GM19455 (cell line): ENCODE measurements around the gene ROBO1.
"Not testable (repeated sequence)": the region's sequence is repeated elsewhere in the genome, so short reads cannot be mapped to it uniquely, and the experiment has no call there.

Experiments used
- ATAC-seq: cut with Tn5 transposase; IDR thresholded peaks from one replicate; pipeline ENCODE4 v1.9.1; 2021; ENCODE audit not compliant: unreplicated experiment

ROBO1 gene

DNA sequence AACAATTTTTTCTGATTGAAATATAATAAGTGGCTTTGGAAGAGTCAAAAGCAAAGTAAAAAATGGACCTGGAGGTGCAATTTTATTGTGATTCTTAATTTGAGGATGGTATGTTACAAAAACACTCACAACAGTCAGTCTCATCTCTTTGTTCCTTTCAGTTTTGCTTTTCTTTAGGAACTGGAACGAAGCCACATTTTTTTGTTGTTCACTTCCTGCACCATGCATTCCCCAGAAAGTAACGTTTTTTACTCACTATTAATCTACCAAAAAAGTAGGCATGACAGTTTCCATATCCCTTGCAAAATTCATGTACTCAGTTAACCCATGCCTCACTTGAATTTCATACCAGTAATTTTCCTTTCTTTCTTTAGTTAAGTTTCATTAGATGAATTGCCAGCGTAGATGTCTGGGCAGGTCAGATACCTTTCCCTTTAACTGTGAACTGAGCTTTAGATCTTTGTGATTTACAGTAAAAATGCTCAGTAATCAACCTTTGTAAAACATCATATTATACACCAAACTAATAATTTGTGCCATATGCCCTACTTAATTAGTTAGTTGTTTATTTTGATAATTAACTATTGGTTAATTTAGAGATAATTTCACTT lies 384.3 kb downstream of the ROBO1 start:
- ATAC-seq, result no peak

DNA sequence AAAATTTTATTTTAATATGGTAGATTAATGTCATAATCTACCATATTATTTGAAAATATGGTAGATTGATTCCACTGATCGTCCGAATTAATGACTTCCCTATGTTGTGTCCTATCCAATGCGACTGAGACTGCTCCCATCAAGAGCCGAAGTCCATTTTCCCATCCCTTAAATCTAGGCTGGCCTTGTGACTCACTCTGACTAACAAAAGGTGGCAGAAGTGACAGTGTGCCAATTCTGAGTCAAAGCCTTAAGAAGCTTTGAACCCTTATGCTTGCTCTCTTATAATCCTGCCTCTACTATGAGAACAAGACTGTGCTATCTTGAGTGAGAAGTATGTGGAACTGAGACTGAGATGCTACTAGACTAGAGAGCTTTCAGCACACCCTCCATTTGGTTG lies 387.2 kb downstream of the ROBO1 start:
- no peak for ATAC-seq

- no peak for ATAC-seq
Measured at GRCh38 chr3:79378064-79378463, 389.7 kb downstream of the ROBO1 start.

GRCh38 chr3:79369306-79369705 lies 398.5 kb downstream of the ROBO1 start:
- no peak for ATAC-seq

DNA sequence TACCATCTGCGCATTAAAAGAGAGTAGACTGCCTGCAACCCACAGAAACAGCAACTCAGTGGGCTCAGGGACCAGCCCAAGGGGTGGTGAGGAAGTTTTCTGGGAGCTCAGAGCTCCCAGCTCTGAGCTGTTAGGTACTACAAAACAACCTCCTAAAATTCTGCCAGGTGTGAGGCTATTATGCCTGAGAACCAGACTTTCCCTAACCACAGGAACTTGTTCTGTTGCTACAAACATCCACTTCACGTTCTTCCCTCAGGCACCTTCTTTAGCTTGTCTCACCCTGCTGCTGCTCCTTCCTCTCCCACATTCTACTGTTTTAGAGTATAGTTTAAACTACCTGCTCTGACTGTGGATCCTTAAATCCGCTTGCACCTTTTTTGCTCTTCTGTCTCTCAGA lies 399.4 kb downstream of the ROBO1 start:
- no peak for ATAC-seq

- no peak for ATAC-seq
Measured at GRCh38 chr3:79367803-79368202, 400.0 kb downstream of the ROBO1 start.

DNA sequence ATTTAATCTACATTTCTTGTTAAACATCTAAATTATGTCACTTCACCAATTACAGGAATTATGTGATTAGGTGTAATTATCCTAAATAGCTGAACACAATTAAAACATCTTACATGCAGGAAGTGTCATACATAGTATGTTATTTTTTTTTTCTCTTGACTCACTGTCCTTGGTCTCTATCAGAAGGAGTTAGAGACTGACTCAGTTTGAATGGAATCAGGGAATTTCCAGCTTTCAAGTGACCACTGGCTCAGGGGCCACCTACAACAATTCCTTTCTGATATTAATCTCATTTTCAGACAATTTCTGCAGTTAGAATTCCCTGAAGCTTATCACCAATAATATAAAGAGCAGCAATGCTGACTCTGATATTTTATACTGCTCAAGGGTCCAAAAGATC lies 400.7 kb downstream of the ROBO1 start:
- ATAC-seq, result no peak

DNA sequence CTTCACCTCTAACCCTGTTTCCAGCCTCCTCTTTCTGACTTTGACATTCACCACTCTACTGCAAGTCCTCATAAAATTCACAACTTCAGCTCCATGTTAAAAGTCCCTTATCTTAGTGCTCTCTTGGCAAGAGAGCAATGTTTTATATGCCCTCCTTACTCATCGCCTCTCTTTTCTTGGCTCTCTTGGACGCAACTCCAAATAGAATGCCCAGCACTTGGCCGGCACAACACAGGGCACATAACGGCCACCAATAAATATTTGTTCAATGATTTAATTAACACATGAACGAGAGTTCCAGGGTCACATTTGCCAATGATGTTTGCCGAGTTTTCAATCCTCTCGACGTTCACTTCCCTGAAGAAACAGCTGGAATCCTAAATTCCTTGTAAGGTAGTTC lies 401.4 kb downstream of the ROBO1 start:
- ATAC-seq, result no peak

GRCh38 chr3:79364784-79365183 lies 403.0 kb downstream of the ROBO1 start:
- no peak for ATAC-seq

DNA sequence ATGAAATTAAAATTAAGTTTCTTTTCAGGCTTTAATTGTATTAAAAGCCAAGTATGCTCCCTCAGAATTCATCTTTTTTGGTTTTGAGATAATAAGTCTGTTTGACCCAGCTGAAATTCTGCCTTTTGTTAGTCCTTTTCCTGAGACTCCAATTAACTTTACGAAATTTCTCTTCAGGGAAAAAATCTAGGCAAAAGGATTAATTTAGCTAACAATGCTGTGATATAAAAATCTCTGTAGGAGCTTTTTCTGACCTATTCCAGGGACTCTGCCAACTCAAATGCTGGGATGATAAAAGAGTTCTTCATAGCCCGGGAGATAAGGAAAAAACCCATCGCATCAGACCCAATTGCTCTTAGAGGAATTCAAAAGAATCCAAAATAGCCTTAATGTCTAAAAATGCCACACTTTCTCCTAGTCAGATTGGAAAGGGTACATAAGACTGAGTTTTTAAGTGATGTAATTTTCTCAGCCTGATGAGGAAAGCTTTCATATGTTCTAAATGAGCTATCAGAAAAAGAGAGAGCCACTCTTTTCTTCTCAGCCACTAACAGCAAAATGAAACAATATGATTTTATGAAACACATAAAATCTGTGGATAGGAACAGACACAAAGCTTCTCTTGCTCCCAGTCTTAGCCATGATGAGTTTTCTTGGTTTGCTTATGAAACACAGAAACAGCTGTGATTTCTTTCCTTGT lies 405.1 kb downstream of the ROBO1 start:
- ATAC-seq, result no peak

GRCh38 chr3:79361748-79362378 lies 405.9 kb downstream of the ROBO1 start:
- ATAC-seq, result peak; percentile 72

DNA sequence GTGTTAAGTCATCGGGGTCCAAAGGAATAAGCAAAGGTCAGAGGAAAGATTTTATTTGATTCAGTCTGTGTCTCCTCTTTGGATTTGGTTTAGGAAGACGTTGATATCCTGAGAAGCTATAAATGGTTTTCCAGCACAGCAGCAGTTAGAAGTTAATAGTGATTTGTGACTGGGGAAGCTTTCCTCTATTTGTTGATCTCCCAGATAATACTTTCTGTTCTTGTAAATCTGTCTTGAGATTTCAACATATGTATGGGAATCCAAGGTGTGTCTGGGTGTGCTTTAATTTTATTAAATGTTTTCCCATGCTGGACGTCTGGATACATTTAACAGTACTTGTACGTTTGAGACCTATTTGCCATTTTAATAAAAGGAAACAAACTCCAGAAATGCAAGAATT lies 409.5 kb downstream of the ROBO1 start:
- no peak for ATAC-seq

GRCh38 chr3:79354179-79354688 lies 413.6 kb downstream of the ROBO1 start:
- no peak for ATAC-seq

DNA sequence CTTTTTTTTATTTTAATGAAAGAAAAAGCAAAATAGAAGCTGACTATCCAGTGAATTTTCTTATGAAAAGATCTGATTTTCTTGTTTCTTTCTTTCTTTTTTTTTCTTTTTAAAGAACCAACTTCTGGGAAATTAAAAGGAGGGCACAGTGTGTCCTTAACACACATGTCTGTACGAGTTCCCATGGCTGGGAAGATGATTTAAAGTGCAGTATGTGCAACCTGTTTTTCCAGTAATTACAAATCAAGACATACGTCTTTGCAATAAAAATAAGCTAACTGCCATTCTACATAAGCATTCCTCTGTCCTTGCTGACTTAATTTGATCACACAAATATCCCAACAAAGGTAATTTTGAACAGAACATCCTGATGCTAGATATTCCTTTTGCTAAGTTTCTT lies 416.1 kb downstream of the ROBO1 start:
- no peak for ATAC-seq

- ATAC-seq, result no peak
Measured at GRCh38 chr3:79344876-79345871, 422.6 kb downstream of the ROBO1 start.

- ATAC-seq, result no peak
Measured at GRCh38 chr3:79341961-79342360, 425.8 kb downstream of the ROBO1 start.

- no peak for ATAC-seq
Measured at GRCh38 chr3:79339846-79340245, 428.0 kb downstream of the ROBO1 start.

DNA sequence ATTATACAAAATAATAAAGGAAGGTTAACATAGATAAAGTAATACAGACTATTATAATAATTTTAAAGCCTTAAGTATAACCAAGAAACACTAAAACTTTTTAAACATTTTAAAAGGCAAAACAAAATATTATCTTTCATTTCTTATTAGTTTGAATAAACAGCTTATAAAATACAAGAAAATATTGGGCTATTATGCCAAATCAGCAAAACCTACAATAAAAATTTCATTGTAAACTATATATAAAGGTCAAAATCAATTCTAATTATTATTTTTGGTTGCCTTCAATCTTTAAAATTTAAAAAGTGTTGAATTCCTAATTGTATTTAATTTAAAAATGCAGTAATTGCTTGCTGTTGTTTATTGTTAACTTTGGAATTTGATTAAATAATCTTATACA lies 430.0 kb downstream of the ROBO1 start:
- ATAC-seq, result no peak

DNA sequence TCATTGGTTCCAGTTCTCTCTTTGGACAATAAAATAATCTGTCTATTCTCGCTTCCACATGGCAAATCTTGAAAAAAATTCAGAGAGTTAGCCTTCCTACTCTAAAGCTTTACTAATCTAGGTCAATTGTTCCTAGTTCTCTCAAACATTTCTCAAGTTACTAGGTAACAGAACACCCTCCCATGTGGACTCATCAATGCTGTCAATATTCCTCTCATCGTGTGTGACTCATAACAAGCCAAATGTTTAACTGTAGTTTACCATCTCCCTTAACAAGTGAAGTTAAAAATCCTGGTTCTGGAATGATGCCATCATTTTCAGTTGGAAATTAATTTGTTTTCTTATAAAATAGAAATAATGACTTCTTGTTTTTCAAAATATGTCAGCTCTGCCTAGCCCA lies 438.6 kb downstream of the ROBO1 start:
- no peak for ATAC-seq

GRCh38 chr3:79326642-79327041 lies 441.2 kb downstream of the ROBO1 start:
- ATAC-seq, result no peak

- ATAC-seq, result not testable (repeated sequence)
Measured at GRCh38 chr3:79325833-79326383, 441.9 kb downstream of the ROBO1 start.
